NB4 (cell line): ENCODE measurements around the gene HKDC1.

ENCODE experiments used
- CTCF ChIP-seq: IDR thresholded peaks from one replicate; pipeline ENCODE4 v1.5.1; 2012; ENCODE audit warnings: low read depth, low read length
- POLR2A ChIP-seq: IDR thresholded peaks from 2 replicates; pipeline ENCODE4 v1.6.1; 2011; ENCODE audit warnings: mild to moderate bottlenecking; ENCODE audit not compliant: insufficient read length; ENCODE audit errors: extremely low read depth

- no peak for TF ChIP-seq CTCF
- TF ChIP-seq POLR2A, result no peak
Observed at GRCh38 chr10:69181433-69181832, 38.7 kb upstream of the HKDC1 start.
